Measurements from ENCODE around the gene LRRTM3.

LRRTM3 gene

DNA sequence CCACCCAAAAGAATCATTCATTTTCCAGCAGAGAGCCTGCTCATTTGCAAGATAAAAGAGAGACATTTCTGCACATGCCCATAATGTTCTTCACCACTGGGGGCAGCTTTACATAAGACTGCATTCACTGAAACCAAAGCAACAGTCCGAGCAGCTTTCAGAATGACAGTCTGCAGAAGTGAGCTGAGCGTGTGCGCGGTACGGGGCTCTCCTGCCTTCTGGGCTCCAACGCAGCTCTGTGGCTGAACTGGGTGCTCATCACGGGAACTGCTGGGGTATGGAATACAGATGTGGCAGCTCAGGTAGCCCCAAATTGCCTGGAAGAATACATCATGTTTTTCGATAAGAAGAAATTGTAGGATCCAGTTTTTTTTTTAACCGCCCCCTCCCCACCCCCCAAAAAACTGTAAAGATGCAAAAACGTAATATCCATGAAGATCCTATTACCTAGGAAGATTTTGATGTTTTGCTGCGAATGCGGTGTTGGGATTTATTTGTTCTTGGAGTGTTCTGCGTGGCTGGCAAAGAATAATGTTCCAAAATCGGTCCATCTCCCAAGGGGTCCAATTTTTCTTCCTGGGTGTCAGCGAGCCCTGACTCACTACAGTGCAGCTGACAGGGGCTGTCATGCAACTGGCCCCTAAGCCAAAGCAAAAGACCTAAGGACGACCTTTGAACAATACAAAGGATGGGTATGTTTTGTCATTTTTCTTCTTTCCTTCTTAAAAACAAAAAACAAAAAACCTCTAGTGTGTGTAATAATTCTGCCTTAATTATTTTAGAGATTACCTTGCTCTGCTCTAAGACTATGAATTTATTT is at the start of gene LRRTM3:
Gene LRRTM3 (plus strand): TSS at position 141 of the 820 bp plus-strand sequence.
- peak; percentile 56 to 63 for ATAC-seq

GRCh38 chr10:66877361-66877760 is 48.5 kb upstream of the LRRTM3 start:
- no peak for ATAC-seq

DNA sequence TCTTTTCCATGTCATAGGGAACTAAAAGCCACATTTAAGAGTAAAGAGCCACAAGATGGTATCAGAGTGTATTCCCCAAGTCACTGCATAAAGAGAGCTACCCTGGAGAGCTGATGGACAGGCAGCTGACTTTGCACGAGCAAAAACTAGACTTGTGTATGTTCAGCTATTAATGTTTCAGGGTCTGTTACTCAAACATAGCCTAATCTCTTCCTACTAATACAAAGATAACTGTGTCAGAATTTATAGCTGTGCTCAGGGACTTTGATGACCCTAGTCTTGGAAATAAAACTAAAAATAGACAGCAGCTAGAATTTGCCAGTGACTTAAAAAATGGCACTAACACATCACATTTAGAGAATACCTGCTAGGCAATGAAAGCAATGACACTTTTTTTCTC is 45.5 kb upstream of the LRRTM3 start:
- no peak for ATAC-seq

GRCh38 chr10:66880826-66881225 is 45.0 kb upstream of the LRRTM3 start:
- ATAC-seq: no peak

GRCh38 chr10:66881814-66882213 is 44.0 kb upstream of the LRRTM3 start:
- ATAC-seq: no peak

DNA sequence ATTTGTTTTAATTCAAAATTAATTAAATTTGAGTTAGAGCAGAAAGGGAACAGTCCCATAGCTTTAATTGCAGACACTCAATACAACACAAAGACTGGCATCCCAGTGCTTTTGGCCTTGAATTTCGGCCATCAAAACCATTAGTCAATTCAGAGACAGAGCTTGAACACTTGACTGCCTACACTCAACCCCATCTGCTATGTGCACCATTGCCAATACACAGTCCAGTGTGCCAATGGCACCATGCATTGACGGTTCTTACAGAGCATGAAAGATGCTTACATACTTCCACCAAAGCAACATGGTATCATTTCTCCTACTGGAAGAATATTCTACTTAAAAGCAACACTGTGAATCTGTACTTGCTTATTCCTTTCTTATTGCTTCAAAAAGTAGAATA is 43.6 kb upstream of the LRRTM3 start:
- no peak for ATAC-seq

DNA sequence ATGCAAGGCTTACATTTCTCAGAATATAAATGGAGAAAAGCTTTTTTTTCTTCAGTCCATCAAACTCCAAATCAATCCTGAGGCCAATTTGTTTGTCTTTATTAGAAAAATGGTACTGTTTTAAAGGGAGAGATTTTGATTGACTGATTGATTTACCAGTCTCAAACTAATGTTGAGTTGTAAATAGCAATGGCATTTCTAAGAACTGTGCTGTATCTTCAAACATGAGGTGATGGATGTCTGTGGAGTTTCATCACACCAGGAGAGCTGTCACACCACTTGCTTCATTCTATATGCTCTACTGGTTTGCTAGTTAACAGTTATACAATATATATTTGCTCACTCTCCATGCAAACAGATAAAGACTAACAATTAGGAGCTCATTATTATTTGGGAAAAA is 39.0 kb upstream of the LRRTM3 start:
- no peak for ATAC-seq

- ATAC-seq: no peak
Measured at GRCh38 chr10:66888237-66888636, 37.6 kb upstream of the LRRTM3 start.

- no peak for ATAC-seq
Measured at GRCh38 chr10:66892871-66893270, 33.0 kb upstream of the LRRTM3 start.

DNA sequence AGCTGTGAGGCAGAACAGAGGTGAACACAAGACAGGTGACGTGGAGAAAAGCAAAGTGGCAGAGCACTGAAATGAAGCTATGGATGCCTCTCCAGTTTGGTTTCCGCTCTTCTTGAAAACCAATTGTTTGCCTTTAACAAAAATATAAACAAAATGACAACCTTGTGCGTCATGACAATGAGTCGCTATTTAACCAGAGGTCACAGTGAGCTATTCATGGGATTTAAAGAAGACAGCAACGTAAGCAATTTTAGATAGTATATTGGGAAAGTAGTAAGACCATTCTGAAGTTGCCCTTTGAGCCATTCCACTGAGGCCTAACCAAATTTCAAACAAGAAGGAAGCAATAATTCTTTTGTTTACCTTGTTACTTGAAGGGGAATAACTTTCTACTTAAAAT is 15.2 kb upstream of the LRRTM3 start:
- ATAC-seq: no peak

DNA sequence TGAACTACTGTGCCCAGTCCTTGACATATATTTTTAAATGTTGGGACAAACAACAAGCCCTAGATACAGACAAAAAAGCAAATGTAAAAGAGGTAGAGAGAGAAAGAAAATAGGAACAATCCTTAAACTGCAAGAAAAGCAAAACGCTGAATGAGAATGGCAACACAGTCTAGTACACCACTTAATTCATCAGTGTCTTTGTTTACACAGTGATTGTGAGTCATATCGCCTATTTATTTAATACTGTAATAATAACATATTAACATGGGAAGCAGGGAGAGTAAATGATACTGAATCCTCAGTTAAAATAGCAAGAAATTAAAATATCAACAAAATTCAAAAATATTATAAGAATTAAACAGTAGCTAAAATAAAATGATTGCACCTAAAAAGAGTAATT is 9.8 kb upstream of the LRRTM3 start:
- ATAC-seq: no peak

DNA sequence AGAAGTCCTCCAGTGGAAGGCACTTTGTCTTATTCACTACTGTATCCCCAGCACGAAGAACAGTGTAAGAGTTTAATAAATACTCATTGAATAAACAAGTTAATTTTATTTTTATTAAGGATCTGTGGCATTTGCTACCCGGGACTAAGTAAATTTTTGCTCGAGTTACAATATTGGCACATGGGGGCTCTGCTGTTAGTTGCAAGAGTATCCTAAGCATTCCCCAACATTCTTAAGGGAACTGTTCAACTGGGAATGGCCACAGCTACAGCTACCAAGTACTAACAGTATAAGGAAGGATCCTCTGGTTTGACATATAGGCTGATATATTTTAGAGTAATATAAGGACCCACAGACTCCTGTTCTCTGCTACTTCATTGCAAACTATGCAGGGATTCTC is 8.7 kb upstream of the LRRTM3 start:
- ATAC-seq: no peak

DNA sequence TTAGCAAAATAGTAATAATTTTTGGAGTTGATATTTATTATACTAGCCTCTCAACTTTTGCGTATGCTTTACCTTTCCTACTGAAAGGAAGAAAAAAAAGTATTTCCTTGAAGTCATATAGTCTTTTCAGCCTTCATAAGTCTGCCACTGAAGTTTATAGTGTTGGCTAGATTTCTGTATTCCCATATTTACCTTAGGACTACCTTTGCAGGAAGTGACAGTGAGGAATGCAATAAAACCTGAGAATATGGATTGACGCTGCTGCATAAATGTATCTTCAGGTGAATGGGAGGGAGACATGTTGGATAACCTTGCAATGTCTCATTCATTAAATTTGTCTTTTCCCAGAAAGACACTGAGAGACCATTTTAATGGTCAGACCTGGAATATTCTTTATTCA is 6.6 kb upstream of the LRRTM3 start:
- ATAC-seq: no peak

GRCh38 chr10:66924674-66925345 is 1.0 kb upstream of the LRRTM3 start:
- ATAC-seq: no peak

DNA sequence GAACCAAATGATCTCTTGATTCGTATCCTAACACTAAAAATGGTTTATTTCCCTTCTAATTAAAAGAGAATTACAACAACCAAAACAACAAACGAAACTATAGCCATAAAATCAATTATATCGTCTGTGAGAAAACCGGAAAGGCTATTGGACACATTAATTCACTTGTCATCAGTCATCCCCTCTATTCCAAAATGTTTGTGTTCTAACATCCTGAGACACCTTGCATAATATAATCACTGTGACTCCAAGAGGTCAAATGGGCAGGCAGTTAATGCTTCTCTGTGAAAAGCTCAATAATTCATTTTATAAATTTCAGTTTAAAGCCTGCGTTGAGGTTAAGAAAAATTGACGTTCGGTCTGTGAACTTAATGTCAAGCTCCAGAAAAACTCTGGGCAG is 463 bp upstream of the LRRTM3 start:
- no peak for ATAC-seq

GRCh38 chr10:66926841-66927240 is 1.0 kb downstream of the LRRTM3 start:
- no peak for ATAC-seq

DNA sequence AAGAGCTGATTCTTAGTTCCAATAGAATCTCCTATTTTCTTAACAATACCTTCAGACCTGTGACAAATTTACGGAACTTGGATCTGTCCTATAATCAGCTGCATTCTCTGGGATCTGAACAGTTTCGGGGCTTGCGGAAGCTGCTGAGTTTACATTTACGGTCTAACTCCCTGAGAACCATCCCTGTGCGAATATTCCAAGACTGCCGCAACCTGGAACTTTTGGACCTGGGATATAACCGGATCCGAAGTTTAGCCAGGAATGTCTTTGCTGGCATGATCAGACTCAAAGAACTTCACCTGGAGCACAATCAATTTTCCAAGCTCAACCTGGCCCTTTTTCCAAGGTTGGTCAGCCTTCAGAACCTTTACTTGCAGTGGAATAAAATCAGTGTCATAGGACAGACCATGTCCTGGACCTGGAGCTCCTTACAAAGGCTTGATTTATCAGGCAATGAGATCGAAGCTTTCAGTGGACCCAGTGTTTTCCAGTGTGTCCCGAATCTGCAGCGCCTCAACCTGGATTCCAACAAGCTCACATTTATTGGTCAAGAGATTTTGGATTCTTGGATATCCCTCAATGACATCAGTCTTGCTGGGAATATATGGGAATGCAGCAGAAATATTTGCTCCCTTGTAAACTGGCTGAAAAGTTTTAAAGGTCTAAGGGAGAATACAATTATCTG is 1.6 kb downstream of the LRRTM3 start:
- ATAC-seq: no peak

GRCh38 chr10:66927971-66928770 is 2.3 kb downstream of the LRRTM3 start:
- ATAC-seq: no peak

DNA sequence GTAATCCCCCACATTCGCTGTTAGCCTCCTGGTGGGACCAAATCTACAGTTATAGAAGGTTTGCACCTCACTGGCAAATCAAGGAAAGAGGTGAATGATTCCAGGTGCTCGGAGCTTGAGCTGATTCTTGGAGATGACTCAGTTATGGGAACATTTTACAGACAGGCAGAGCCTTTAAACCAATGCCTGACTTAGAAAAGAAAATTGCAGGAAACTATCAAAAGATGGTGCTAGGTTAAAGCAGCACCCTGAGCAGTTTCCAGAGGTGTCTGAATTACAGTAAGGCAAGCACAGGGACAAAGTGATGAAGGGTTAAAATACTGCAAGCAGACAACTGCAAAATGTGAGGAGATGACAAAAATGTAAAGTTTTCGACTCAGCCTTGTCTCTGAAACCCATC is 2.9 kb downstream of the LRRTM3 start:
- ATAC-seq: no peak

- no peak for ATAC-seq
Measured at GRCh38 chr10:66929375-66929774, 3.5 kb downstream of the LRRTM3 start.

- ATAC-seq: no peak
Measured at GRCh38 chr10:66931340-66931948, 5.6 kb downstream of the LRRTM3 start.

GRCh38 chr10:66931949-66932343 is 6.1 kb downstream of the LRRTM3 start:
- no peak for ATAC-seq

- ATAC-seq: no peak
Measured at GRCh38 chr10:66934711-66935110, 8.9 kb downstream of the LRRTM3 start.

Measured in activated CD4-positive, CD25-positive, alpha-beta regulatory T cell treated with anti-CD3 and anti-CD28 coated beads, Interleukin-2, amount 50 U/mL, for 24 hours (primary cell).